HG02588 (cell line): Measurements from ENCODE around the gene XG.
"Not testable (repeated sequence)": the region's sequence is repeated elsewhere in the genome, so short reads cannot be mapped to it uniquely, and the experiment has no call there.

Experiments
- ATAC-seq: cut with Tn5 transposase; IDR thresholded peaks from one replicate; pipeline ENCODE4 v1.9.1; 2021; ENCODE audit warnings: mild to moderate bottlenecking, moderate library complexity; ENCODE audit not compliant: unreplicated experiment

XG gene

DNA sequence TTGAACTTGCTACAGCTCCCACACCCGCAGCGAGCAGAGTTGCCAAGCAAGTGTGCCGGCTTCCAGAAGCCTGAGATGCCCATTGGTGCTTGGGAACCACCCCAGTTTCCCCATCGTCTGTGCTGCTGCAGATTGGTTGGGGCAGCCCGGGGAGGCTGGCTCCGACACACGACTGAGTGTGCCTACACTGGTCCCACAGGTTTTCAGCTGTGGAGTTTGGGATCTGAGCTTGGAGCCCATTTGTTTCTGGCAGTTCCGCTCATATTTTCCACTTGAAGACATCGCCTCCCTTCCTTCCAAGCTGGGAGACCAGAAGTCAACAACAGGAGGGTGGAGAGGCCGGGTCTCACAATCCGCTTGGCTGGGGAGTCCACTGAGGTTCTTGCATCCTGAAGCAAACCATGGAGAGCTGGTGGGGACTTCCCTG, at the start of gene XG:
Gene XG, plus strand, starts transcription at position 167 of the 427 bp plus-strand sequence. Its CDS starts 235 bp downstream, at position 402.
- ATAC-seq = not testable (repeated sequence)

DNA sequence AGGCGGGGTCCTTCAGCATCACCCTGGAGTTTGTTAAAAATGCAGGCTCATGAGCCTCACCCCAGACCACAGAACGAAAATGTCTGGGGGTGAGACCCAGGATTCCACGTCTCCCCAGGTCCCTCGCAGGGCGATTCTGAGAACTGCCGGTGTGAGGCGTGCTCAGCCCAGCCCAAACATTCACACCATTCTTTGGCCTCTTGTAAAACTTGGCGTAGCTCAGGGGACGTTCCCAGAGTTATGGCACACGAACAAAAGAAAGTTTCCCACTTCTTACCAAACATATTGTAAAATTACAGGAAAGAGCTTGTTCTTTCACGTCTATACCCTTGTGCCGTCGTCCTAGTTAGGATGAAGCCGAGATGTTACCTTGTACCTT, 47.9 kb upstream of the XG start:
- ATAC-seq = no peak

- no peak for ATAC-seq
These were observed 46.6 kb upstream of the XG start for GRCh38 chrX:2705046-2705832.

GRCh38 chrX:2707334-2707760, 44.5 kb upstream of the XG start:
- peak; percentile 87 for ATAC-seq

DNA sequence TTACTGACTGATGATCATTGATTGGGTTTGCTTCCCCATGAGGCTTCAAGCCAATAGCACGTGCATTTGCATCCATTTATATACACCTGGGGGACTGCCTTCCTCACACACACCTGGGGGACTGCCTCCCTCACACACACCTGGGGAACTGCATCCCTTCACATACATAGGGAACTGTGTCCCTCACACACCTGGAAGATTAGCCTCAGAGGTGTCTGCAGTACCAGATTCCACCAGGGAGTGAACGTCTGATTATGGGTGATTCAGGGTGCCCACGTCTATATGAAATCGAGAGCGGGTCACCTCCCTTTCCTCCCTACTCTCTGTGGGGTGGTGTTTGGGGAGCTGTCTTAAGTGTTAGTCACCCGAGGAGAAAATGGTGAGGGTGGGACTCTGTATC, 43.8 kb upstream of the XG start:
- no peak for ATAC-seq

DNA sequence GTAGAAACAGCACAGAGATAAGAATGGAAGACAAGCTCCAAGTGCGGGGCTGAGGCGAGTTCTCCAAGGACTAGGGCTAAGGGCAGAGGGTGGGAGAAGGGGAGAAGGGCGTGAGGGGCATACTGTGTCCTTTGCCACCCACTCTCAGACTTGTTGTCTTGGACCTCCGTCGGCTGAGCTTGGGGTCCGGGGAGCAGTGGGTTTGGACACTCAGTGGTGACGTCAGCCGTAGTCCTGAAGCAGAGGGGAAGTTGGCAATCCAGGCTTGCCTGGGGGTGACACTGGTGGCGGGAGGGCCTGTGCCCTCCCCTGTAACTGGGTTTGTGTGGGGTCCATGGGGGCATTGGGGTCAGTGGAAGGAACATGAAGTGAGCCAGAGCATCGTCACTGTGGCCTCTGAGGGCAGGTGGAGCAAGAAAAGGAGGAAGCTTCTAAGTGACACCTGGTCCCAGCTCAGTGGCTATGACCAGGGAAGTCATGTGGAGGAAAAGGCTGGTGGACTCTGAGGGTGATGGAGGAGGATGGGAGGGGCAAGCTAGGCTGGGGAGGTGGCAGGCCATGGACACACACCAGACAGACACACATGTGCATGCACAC, 43.1 kb upstream of the XG start:
- no peak for ATAC-seq

DNA sequence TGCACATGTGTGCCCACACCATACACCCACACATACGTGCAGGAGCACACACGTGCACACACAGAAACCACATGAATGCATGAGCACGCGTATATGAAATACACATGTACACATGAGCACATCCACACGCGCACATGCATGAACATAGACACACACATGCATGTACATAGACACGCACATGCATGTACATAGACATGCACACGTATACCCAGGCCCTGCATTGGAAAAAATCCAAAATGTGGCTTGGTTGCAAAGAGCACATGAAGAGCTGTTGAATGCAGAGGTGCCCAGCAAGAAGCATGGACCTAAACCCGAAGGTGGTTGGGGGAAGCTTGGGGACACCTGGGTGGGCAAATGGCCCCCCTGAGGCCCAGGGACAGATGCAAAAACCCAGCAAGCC, 42.3 kb upstream of the XG start:
- no peak for ATAC-seq

- ATAC-seq = no peak
These were observed 41.6 kb upstream of the XG start for GRCh38 chrX:2710041-2710840.

- ATAC-seq = no peak
These were observed 40.4 kb upstream of the XG start for GRCh38 chrX:2711441-2711840.

DNA sequence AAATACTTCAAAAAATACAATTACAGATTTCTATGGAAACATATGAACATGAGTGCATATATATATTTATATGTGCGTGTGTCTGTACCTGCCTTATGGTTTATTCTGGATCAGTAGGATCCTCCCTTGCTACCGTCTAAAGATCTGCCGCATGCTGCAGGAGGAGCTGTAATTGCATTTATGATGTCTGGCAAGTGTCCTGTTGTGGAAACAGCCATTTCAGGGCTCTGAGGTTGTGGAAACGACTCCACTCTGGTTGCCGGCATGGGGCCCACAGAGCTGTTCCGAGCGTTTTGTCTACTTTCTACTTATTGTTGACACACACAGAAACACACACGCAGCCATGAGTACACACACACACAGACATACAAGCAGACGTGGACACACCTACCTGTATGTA, 39.4 kb upstream of the XG start:
- ATAC-seq = no peak

DNA sequence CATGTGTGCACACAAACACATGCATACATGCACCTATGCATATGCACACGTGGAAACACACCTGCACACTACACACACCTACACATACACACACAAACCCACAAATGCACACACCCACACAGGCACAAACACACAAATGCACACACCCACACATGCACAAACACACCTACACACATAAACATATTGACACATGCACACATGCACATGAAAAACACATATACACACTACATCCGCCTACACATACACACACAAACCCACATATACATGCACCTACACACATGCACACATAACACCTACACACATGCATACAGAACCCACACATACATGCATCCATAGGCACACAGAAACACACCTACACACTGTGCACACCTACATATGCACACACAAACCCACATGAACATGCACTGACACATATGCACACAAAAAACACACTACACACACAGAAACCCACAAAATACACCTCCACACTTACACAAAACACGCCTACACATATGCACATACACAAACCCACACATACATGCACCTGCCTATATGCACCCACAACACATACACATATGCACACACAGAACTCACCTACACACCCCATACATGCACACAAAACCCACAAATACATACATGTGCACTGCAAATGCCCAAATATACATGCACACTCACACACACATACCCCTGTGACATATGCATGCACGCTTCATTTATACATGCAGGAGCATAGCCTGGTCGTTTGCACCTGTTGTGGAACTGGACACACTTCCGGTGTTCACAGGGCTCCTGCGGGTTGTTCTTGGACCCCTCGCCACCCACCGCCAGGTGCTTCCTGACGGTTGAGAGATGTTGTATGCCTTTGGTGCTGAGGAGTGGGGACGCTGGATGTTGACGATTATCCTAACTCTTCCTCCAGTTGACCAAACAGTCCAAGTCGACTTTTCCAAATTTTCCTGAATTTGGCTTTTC, 38.7 kb upstream of the XG start:
- ATAC-seq = no peak

DNA sequence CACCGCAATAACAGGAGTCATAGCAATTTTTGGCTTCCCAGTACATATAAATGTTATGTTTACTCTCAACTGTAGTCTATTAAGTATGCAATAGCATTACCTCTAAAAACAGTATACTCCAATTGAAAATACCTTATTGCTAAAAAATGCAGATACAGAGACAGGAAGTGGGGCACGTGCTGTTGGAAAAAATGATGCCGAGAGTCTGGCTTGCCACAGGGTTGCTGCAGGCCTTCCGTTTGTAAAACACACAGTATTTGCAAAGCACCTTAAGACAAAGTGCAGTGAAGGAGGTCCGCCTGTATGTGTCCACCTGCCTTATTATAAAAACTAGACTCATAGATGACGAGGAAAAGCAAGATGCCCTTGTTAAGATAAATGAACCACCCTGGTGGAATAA, 37.3 kb upstream of the XG start:
- ATAC-seq = no peak

DNA sequence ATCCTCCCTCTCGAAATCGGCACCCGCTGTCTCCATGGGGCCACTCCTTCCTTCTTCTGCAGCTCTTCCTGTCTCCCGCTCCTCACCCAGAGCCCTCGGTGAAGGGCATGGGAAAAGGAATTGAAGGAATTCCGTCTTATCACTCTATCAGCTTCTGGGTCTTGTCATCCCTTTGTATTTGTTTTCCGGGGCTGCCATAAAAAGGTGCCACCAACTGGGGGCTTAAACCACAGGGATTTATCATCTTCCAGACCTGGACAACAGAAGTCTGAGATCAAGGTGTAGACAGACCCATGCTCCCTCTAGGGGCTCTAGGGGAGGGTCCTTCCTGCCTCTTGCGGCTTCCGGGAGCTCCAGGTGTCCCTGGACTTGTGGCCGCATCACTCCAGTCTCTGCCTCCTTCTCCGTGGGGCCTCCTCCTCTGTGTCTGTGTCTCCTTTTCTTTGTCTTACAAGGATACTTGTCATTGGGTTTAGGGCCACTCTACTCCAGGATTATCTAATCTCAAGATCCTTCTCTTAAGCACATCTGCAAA, 36.7 kb upstream of the XG start:
- no peak for ATAC-seq

DNA sequence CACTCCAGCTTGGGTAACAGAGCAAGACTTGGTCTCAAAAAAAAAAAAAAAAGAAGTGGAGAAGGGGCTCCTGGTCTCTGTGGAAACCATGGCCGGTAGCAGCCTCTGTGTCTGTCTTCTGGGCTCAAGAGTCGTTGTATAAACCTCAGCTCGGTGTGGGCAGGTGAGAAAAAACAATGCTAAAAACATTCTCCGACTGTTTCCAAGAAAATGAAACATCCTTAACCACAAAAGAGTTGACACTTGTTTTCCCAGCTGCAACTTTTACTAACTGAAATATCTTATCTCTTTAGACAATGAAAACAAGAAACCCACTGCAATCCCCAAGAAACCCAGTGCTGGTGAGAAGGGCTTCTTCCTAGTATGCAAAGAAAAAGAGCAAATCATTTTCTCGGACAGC, 34.5 kb upstream of the XG start:
- ATAC-seq = no peak

DNA sequence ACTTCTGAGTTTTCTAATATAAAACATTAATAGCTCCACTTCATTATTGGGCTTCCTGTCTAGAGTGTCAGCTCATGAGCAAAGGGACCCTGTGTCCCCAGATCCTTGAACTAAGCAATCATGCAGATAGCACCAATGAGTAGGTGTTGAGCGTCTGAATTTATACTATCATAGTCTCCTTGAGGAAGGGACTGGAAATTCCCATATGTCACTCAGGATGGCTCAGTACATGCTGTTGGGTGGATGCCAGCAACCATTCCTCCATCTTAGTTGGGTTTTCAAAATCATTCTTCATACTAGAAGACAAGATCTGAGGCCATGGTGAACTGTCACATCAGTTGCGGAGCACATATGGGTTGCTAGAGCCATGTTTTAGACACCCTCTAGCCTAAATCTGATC, 33.0 kb upstream of the XG start:
- ATAC-seq = no peak

GRCh38 chrX:2719774-2720447, 31.9 kb upstream of the XG start:
- ATAC-seq = no peak

- ATAC-seq = no peak
These were observed 28.5 kb upstream of the XG start for GRCh38 chrX:2723286-2723879.

GRCh38 chrX:2727264-2727663, 24.6 kb upstream of the XG start:
- not testable (repeated sequence) for ATAC-seq

- no peak for ATAC-seq
These were observed 19.8 kb upstream of the XG start for GRCh38 chrX:2732076-2732475.
